Measurements from ENCODE around the gene MAL. TPM values are rescaled to one million over a fixed set of nuclear protein-coding genes. Genes with fewer than 3 reads are reported as not detected.

The MAL gene
- total and polyA plus RNA-seq, 2 of the 13 experiments (the other 11 are each of a cell fraction or from before 2014, with no cell fraction given): not detected

DNA sequence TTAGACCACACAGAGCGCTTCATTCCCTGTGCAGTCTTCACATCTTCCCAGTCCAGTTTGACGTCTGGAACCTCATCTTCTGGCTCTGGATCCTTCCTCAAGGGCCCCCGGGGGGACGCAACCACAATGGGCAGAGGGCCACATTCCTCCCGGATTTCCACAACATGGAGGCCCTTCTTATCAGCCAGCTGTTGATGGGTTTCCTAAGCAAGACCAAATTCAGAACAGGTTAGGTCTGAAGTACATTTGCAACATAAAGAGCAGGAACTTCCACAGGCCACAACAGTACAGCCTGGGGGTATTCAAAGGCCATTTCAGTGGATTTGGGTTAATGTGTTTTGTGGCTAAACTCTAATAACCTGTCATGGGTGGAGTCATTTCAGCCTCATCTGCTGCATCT, 61.9 kb downstream of the MAL start:
- ChIA-PET CTCF (ENCODE audit: low intra/inter-chr PET ratio, low total read pairs) (no interaction called here), POLR2A (no interaction called here)
- Histone ChIP-seq H2AFZ (ENCODE audit: low read length) (no peak overlapping the region), H3K79me2 (ENCODE audit: insufficient read depth, low read length) (no peaks in the 10 kb centered on the region), H3K27ac (ENCODE audit: extremely low read length, insufficient read depth, low read length) (no peak overlapping the region), H3K4me2 (ENCODE audit: low read depth, low read length) (no peak overlapping the region), H3K27me3 (ENCODE audit: control insufficient read depth in 1 of 2, insufficient read depth in 2 of 2, low read length in 2 of 2) (no peaks in the 10 kb centered on the region), H3K9me3 (ENCODE audit: low read length) (no peaks in the 10 kb centered on the region), H3K4me1 (ENCODE audit: insufficient read depth, low read length) (no peaks in the 10 kb centered on the region), H3K36me3 (replicated peaks in 1 of 2; ENCODE audit: control insufficient read depth in 1 of 2, insufficient read depth in 2 of 2, low read length in 2 of 2) (peaks cover 25 to 66% of the 10 kb centered on the region in 2 experiments), H3K4me3 (replicated peaks in 1 of 3; ENCODE audit: insufficient read depth in 1 of 3, low read depth in 2 of 3, low read length in 3 of 3) (no peak overlapping the region), H3K9ac (ENCODE audit: insufficient read depth, low read depth, low read length) (no peak overlapping the region), H4K20me1 (ENCODE audit: insufficient read depth, low read length) (no peaks in the 10 kb centered on the region)
- ATAC-seq (no peak), DNase-seq (ENCODE audit: low spot score) (no peak), FAIRE-seq (no peak)
- intact Hi-C loops (cut with micrococcal nuclease; ENCODE audit: unreplicated experiment) (no loop called here), in situ Hi-C loops (cut with HindIII; ENCODE audit: extremely low pct_ligation_motif_present, low pct_unique_long_range_greater_than_20kb) (no loop called here)
- BruUV-seq (replicated peaks): no TSS peak
- 99% methylated on average over 5 of the region's 5 CpGs for WGBS (ENCODE audit: low lambda C conversion rate)
- no peak for TF ChIP-seq FIP1L1 (IDR thresholded peaks at IDR 0.05; ENCODE audit: borderline replicate concordance, insufficient read depth, low read depth, low read length)
- TF ChIP-seq ZNF549 (CRISPR knock-in tag; IDR thresholded peaks at IDR 0.05): no peak
- TF ChIP-seq, protein P1, sequence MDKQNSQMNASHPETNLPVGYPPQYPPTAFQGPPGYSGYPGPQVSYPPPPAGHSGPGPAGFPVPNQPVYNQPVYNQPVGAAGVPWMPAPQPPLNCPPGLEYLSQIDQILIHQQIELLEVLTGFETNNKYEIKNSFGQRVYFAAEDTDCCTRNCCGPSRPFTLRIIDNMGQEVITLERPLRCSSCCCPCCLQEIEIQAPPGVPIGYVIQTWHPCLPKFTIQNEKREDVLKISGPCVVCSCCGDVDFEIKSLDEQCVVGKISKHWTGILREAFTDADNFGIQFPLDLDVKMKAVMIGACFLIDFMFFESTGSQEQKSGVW (CRISPR knock-in tag; IDR thresholded peaks at IDR 0.05; ENCODE audit: borderline replicate concordance): no peak
- TF ChIP-seq, protein P2, sequence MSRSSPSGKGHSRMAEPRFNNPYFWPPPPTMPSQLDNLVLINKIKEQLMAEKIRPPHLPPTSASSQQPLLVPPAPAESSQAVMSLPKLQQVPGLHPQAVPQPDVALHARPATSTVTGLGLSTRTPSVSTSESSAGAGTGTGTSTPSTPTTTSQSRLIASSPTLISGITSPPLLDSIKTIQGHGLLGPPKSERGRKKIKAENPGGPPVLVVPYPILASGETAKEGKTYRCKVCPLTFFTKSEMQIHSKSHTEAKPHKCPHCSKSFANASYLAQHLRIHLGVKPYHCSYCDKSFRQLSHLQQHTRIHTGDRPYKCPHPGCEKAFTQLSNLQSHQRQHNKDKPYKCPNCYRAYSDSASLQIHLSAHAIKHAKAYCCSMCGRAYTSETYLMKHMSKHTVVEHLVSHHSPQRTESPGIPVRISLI (CRISPR knock-in tag; IDR thresholded peaks at IDR 0.05; ENCODE audit: borderline replicate concordance): no peak
- no peak for TF ChIP-seq MXD4 (CRISPR knock-in tag; IDR thresholded peaks at IDR 0.05)
- TF ChIP-seq ZNF484 (CRISPR knock-in tag; IDR thresholded peaks at IDR 0.05; ENCODE audit: borderline replicate concordance, low read depth): no peak
- TF ChIP-seq XRCC5 (optimal IDR thresholded peaks at IDR 0.05; ENCODE audit: low read length): no peak
- no peak for TF ChIP-seq NFYC (CRISPR knock-in tag; IDR thresholded peaks at IDR 0.05)
- TF ChIP-seq, protein P3, sequence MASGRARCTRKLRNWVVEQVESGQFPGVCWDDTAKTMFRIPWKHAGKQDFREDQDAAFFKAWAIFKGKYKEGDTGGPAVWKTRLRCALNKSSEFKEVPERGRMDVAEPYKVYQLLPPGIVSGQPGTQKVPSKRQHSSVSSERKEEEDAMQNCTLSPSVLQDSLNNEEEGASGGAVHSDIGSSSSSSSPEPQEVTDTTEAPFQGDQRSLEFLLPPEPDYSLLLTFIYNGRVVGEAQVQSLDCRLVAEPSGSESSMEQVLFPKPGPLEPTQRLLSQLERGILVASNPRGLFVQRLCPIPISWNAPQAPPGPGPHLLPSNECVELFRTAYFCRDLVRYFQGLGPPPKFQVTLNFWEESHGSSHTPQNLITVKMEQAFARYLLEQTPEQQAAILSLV (CRISPR knock-in tag; IDR thresholded peaks at IDR 0.05; ENCODE audit: borderline replicate concordance): no peak
- no peak for TF ChIP-seq NR2F1 (CRISPR knock-in tag; IDR thresholded peaks at IDR 0.05)
- no peak for TF ChIP-seq TBX3 (IDR thresholded peaks at IDR 0.05; ENCODE audit: borderline replicate concordance)
- no peak for TF ChIP-seq SMARCC2 (IDR thresholded peaks at IDR 0.05)
- TF ChIP-seq, protein P4, sequence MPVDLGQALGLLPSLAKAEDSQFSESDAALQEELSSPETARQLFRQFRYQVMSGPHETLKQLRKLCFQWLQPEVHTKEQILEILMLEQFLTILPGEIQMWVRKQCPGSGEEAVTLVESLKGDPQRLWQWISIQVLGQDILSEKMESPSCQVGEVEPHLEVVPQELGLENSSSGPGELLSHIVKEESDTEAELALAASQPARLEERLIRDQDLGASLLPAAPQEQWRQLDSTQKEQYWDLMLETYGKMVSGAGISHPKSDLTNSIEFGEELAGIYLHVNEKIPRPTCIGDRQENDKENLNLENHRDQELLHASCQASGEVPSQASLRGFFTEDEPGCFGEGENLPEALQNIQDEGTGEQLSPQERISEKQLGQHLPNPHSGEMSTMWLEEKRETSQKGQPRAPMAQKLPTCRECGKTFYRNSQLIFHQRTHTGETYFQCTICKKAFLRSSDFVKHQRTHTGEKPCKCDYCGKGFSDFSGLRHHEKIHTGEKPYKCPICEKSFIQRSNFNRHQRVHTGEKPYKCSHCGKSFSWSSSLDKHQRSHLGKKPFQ (CRISPR knock-in tag; IDR thresholded peaks at IDR 0.05; ENCODE audit: insufficient replicate concordance): no peak
- no peak for TF ChIP-seq ZC3H4 (CRISPR knock-in tag; IDR thresholded peaks at IDR 0.05; ENCODE audit: borderline replicate concordance)
- TF ChIP-seq ZNF180 (CRISPR knock-in tag; IDR thresholded peaks at IDR 0.05; ENCODE audit: borderline replicate concordance, low read depth): no peak
- no peak for TF ChIP-seq EZH2 (conservative IDR thresholded peaks at IDR 0.05; ENCODE audit: low read depth, low read length)
- no peak for TF ChIP-seq ZNF30 (CRISPR knock-in tag; IDR thresholded peaks at IDR 0.05)
- TF ChIP-seq ZSCAN12 (CRISPR knock-in tag; IDR thresholded peaks at IDR 0.05): no peak

Data from HepG2 (cell line).